Type B pancreatic cell (in vitro differentiated cells): Measurements from ENCODE around the gene KIRREL3. TPM values are rescaled to one million over a fixed set of nuclear protein-coding genes. Genes with fewer than 3 reads are reported as not detected.

Source experiments
- DNase-seq: peaks from one replicate; pipeline ENCODE4 v3.0.0; 2021; ENCODE audit warnings: mixed read lengths; ENCODE audit not compliant: unreplicated experiment; ENCODE audit errors: extremely low spot score
- H3K27ac Mint-ChIP-seq: 2 replicates; pipeline ENCODE4 v1.8.0; 2021; ENCODE audit warnings: mild to moderate bottlenecking, mixed read lengths
- H3K27me3 Mint-ChIP-seq: 2 replicates; pipeline ENCODE4 v1.8.0; 2021; ENCODE audit warnings: mixed read lengths
- H3K36me3 Mint-ChIP-seq: 2 replicates; pipeline ENCODE4 v1.8.0; 2021; ENCODE audit warnings: mixed read lengths
- H3K4me1 Mint-ChIP-seq: one replicate; pipeline ENCODE4 v1.8.0; 2021; ENCODE audit warnings: mixed read lengths; ENCODE audit not compliant: unreplicated experiment
- H3K4me3 Mint-ChIP-seq: 2 replicates; pipeline ENCODE4 v1.8.0; 2021; ENCODE audit warnings: mild to moderate bottlenecking, mixed read lengths
- H3K9me3 Mint-ChIP-seq: 2 replicates; pipeline ENCODE4 v1.8.0; 2021; ENCODE audit warnings: mixed read lengths
- CTCF ChIP-seq: fragments of 200-600 bp; sonication (generic); conservative IDR thresholded peaks from 2 replicates; pipeline ENCODE4 v1.5.0; 2021; ENCODE audit warnings: antibody characterized with exemption, mild to moderate bottlenecking
- total RNA-seq: library from RNA; stranded (reverse); gene quantifications from 2 replicates; pipeline ENCODE4 v1.2.1, GENCODE V29; 2021; ENCODE audit warnings: low replicate concordance

Gene KIRREL3
- total RNA-seq, 1 donor from 2014 or later = 4.1 TPM

GRCh38 chr11:126438691-126439090, 561.9 kb downstream of the KIRREL3 start:
- H3K4me1 Mint-ChIP-seq = peaks cover 20% of the 10 kb centered on the region
- H3K4me3 Mint-ChIP-seq = no peak overlapping the region
- peaks cover 15% of the 10 kb centered on the region for H3K27me3 Mint-ChIP-seq
- no peak for DNase-seq
- H3K27ac Mint-ChIP-seq = no peak overlapping the region
- no peaks in the 10 kb centered on the region for H3K36me3 Mint-ChIP-seq
- no peak for TF ChIP-seq CTCF
- H3K9me3 Mint-ChIP-seq = no peaks in the 10 kb centered on the region

- Mint-ChIP-seq H3K27ac (no peak overlapping the region), H3K36me3 (no peaks in the 10 kb centered on the region), H3K4me1 (peaks cover 19% of the 10 kb centered on the region), H3K27me3 (peaks cover 15% of the 10 kb centered on the region), H3K4me3 (no peak overlapping the region), H3K9me3 (no peaks in the 10 kb centered on the region)
- DNase-seq = no peak
- TF ChIP-seq CTCF = no peak
Observed at GRCh38 chr11:126438272-126438671, 562.3 kb downstream of the KIRREL3 start.

GRCh38 chr11:126437731-126438130, 562.8 kb downstream of the KIRREL3 start:
- H3K27ac Mint-ChIP-seq = no peak overlapping the region
- peaks cover 13% of the 10 kb centered on the region for H3K27me3 Mint-ChIP-seq
- TF ChIP-seq CTCF = no peak
- peaks cover 15% of the 10 kb centered on the region for H3K4me1 Mint-ChIP-seq
- H3K36me3 Mint-ChIP-seq = no peaks in the 10 kb centered on the region
- DNase-seq = no peak
- H3K9me3 Mint-ChIP-seq = no peaks in the 10 kb centered on the region
- no peak overlapping the region for H3K4me3 Mint-ChIP-seq

GRCh38 chr11:126436209-126436755, 564.3 kb downstream of the KIRREL3 start:
- Mint-ChIP-seq H3K27ac (no peak overlapping the region), H3K27me3 (peaks cover 8% of the 10 kb centered on the region), H3K4me1 (peaks cover 17% of the 10 kb centered on the region), H3K4me3 (no peak overlapping the region), H3K36me3 (no peaks in the 10 kb centered on the region), H3K9me3 (no peaks in the 10 kb centered on the region)
- no peak for DNase-seq
- no peak for TF ChIP-seq CTCF

- Mint-ChIP-seq H3K4me1 (peaks cover 12% of the 10 kb centered on the region), H3K27ac (no peak overlapping the region), H3K4me3 (no peak overlapping the region), H3K36me3 (no peaks in the 10 kb centered on the region), H3K27me3 (no peaks in the 10 kb centered on the region), H3K9me3 (no peaks in the 10 kb centered on the region)
- DNase-seq = no peak
- no peak for TF ChIP-seq CTCF
Observed at GRCh38 chr11:126434950-126435335, 565.6 kb downstream of the KIRREL3 start.
